Measurements from ENCODE around the gene MAN1C1. TPM values are rescaled to one million over a fixed set of nuclear protein-coding genes. Genes with fewer than 3 reads are reported as not detected.

MAN1C1 gene
- total RNA-seq, 4 donors from 2014 or later, result 28.1 to 60.4 (median 32.7) TPM

- Histone ChIP-seq H3K36me3 (peaks cover 0 to 6% of the 10 kb centered on the region in 2 donors), H3K9me3 (no peaks in the 10 kb centered on the region), H3K27me3 (no peaks in the 10 kb centered on the region), H3K4me1 (peaks cover 18 to 27% of the 10 kb centered on the region in 2 donors), H3K27ac (no peak overlapping the region), H3K4me3 (replicated peaks in 1 of 3) (no peak overlapping the region)
- WGBS, 2 donors, result 90 to 94% methylated on average over 13 of the region's 13 CpGs
- TF ChIP-seq CTCF (IDR thresholded peaks at IDR 0.05) (no peak), POLR2A (IDR thresholded peaks at IDR 0.05) (no peak)
- no peak for DNase-seq
- intact Hi-C loops (cut with DNase I), result no loop called here
Observed at GRCh38 chr1:25774206-25774803, 157.7 kb downstream of the MAN1C1 start.

- intact Hi-C loops (cut with DNase I), result no loop called here
- 88 to 89% methylated on average over 13 to 15 of the region's 16 CpGs for WGBS, 2 donors
- Histone ChIP-seq H3K27me3 (no peaks in the 10 kb centered on the region), H3K9me3 (no peaks in the 10 kb centered on the region), H3K27ac (no peak overlapping the region), H3K36me3 (peaks cover 0 to 6% of the 10 kb centered on the region in 2 donors), H3K4me3 (replicated peaks in 1 of 3) (no peak overlapping the region), H3K4me1 (peaks cover 17 to 22% of the 10 kb centered on the region in 2 donors)
- no peak for TF ChIP-seq POLR2A (IDR thresholded peaks at IDR 0.05)
- no peak for TF ChIP-seq CTCF (IDR thresholded peaks at IDR 0.05)
- no peak for DNase-seq
Observed at GRCh38 chr1:25774921-25775771, 158.6 kb downstream of the MAN1C1 start.

- DNase-seq, result no peak
- Histone ChIP-seq H3K36me3 (peaks cover 0 to 6% of the 10 kb centered on the region in 2 donors), H3K9me3 (no peaks in the 10 kb centered on the region), H3K27ac (peak overlapping the region in 1 of 3 donors; percentile 17), H3K4me1 (no peaks in the 10 kb centered on the region), H3K4me3 (replicated peaks in 1 of 3) (no peak overlapping the region), H3K27me3 (no peaks in the 10 kb centered on the region)
- TF ChIP-seq POLR2A (IDR thresholded peaks at IDR 0.05) (no peak), CTCF (IDR thresholded peaks at IDR 0.05) (no peak)
- 95 to 99% methylated on average over 8 of the region's 8 CpGs for WGBS, 2 donors
- intact Hi-C loops (cut with DNase I), result no loop called here
Observed at GRCh38 chr1:25779388-25779787, 162.8 kb downstream of the MAN1C1 start.

- no peaks in the 10 kb centered on the region for H3K27me3 ChIP-seq
- 97 to 98% methylated on average over 4 of the region's 4 CpGs for WGBS, 2 donors
- no peaks in the 10 kb centered on the region for H3K9me3 ChIP-seq
- no peak for TF ChIP-seq CTCF (IDR thresholded peaks at IDR 0.05)
- TF ChIP-seq POLR2A (IDR thresholded peaks at IDR 0.05), result no peak
- intact Hi-C loops (cut with DNase I), result no loop called here
- H3K27ac ChIP-seq, result peak overlapping the region in 1 of 3 donors; percentile 17
- H3K36me3 ChIP-seq, result peaks cover 0 to 6% of the 10 kb centered on the region in 2 donors
- no peaks in the 10 kb centered on the region for H3K4me1 ChIP-seq
- no peak for DNase-seq
- H3K4me3 ChIP-seq (replicated peaks in 1 of 3), result no peak overlapping the region
Observed at GRCh38 chr1:25779894-25780293, 163.3 kb downstream of the MAN1C1 start.
